ENCODE measurements around the gene TMEM42.

DNA sequence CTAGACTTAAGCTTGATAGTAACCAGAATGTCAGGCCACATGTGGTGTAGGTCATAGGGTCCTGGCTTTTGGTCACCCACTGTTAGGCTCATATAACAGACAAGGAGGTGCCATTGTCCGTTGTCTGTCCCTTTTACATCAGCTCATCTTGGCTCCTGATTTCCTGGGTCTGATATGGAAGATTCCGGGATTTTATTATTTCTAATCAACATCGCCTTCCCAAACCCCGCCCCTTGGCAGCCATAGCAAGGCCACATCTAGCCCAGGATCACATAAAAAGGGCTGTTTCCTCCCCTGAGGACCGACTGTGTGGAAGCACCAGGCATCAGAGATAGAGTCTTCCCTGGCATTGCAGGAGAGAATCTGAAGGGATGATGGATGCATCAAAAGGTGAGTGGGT, 12.6 kb downstream of the TMEM42 start, which contains the start of gene TGM4:
- TF ChIP-seq POLR2AphosphoS5 (IDR thresholded peaks at IDR 0.05) (no peak), POLR2A (IDR thresholded peaks at IDR 0.05) (no peak)
- TF ChIP-seq, protein P1, sequence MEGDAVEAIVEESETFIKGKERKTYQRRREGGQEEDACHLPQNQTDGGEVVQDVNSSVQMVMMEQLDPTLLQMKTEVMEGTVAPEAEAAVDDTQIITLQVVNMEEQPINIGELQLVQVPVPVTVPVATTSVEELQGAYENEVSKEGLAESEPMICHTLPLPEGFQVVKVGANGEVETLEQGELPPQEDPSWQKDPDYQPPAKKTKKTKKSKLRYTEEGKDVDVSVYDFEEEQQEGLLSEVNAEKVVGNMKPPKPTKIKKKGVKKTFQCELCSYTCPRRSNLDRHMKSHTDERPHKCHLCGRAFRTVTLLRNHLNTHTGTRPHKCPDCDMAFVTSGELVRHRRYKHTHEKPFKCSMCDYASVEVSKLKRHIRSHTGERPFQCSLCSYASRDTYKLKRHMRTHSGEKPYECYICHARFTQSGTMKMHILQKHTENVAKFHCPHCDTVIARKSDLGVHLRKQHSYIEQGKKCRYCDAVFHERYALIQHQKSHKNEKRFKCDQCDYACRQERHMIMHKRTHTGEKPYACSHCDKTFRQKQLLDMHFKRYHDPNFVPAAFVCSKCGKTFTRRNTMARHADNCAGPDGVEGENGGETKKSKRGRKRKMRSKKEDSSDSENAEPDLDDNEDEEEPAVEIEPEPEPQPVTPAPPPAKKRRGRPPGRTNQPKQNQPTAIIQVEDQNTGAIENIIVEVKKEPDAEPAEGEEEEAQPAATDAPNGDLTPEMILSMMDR (IDR thresholded peaks at IDR 0.05), result no peak
